ENCODE results near the gene SLC2A11.

DNA sequence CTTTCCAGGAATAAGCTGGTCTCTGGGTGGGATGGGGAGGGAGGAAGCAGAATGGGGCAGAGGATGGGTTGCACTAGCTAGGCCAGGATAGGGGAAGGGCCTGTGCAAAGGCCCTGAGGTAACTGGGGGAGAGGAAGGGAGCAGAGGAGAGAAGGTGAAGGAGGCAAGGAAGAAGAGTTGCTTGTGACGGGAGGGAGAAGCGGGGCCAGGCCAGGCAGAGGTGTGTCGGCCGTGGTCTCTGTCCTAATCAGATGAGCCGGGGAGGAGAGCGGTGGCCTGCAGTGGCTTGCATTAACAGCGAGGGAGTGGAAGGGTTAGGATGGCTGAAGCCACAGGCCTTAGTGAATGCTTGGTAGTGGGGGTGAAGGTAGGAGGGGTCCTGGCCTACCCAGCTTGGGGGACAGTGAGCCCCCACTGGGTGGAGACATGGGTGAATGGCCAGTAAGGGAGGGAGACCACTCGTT lies 12.9 kb upstream of the SLC2A11 start:
- TF ChIP-seq, protein P1, sequence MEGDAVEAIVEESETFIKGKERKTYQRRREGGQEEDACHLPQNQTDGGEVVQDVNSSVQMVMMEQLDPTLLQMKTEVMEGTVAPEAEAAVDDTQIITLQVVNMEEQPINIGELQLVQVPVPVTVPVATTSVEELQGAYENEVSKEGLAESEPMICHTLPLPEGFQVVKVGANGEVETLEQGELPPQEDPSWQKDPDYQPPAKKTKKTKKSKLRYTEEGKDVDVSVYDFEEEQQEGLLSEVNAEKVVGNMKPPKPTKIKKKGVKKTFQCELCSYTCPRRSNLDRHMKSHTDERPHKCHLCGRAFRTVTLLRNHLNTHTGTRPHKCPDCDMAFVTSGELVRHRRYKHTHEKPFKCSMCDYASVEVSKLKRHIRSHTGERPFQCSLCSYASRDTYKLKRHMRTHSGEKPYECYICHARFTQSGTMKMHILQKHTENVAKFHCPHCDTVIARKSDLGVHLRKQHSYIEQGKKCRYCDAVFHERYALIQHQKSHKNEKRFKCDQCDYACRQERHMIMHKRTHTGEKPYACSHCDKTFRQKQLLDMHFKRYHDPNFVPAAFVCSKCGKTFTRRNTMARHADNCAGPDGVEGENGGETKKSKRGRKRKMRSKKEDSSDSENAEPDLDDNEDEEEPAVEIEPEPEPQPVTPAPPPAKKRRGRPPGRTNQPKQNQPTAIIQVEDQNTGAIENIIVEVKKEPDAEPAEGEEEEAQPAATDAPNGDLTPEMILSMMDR (IDR thresholded peaks at IDR 0.05; ENCODE audit: poor library complexity, severe bottlenecking) = no peak
- TF ChIP-seq EZH2 (IDR thresholded peaks at IDR 0.05; ENCODE audit: borderline replicate concordance, insufficient read depth, low read length, poor library complexity, severe bottlenecking) (no peak), POLR2AphosphoS5 (IDR thresholded peaks at IDR 0.05) (no peak)
